GM12873 (cell line): ENCODE results near the gene MVP.

Experiments used
- TF ChIP-seq, protein P1 (sequence below): IDR thresholded peaks from 2 replicates; pipeline ENCODE4 v1.5.1; 2012; ENCODE audit warnings: low read depth, mild to moderate bottlenecking, moderate library complexity, low read length, control low read depth; ENCODE audit not compliant: insufficient read depth; ENCODE audit errors: missing control alignments

MVP gene

DNA sequence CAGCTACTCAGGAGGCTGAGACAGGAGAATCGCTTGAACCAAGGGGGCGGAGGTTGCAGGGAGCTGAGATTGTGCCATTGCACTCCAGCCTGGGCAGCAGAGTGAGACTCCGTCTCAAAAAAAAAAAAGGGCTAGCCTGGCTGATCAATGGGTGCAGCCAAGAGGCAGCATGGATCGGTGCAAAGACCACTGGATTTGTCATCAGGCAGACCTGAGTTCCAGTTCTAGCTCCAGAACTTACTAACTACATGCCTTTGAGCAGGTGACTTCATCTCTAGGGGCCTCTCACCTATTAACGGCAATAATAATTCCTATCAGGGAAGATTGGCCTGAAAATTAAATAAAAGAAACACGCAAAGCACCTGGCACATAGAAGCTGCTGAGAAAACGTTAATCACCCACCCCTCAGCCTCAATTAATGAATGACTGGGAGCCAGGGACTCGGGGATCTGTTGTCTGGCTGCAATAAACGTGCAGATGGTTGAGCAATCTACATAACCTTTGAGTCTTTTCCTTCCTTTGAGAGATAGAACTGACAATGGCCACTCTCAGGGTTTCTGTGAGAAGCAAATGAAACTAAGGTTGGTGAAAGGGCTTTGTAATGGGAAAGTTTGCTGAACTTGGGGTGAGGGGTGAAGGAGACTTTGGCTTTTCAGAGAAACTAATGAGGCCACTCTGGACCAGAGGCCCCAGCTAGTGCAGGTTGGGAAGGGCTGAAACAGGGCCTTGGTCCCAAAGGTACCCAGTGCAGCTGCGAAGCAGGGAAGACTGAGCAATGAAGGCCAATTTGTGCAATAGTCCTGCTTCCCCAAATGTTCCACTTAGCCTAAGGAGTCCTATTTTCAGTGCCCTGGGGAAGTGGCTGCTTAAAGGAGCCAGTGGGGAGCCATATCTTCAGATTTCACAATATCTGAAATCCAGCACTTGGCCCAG, 71.5 kb downstream of the MVP start:
- TF ChIP-seq, protein P1, sequence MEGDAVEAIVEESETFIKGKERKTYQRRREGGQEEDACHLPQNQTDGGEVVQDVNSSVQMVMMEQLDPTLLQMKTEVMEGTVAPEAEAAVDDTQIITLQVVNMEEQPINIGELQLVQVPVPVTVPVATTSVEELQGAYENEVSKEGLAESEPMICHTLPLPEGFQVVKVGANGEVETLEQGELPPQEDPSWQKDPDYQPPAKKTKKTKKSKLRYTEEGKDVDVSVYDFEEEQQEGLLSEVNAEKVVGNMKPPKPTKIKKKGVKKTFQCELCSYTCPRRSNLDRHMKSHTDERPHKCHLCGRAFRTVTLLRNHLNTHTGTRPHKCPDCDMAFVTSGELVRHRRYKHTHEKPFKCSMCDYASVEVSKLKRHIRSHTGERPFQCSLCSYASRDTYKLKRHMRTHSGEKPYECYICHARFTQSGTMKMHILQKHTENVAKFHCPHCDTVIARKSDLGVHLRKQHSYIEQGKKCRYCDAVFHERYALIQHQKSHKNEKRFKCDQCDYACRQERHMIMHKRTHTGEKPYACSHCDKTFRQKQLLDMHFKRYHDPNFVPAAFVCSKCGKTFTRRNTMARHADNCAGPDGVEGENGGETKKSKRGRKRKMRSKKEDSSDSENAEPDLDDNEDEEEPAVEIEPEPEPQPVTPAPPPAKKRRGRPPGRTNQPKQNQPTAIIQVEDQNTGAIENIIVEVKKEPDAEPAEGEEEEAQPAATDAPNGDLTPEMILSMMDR: no peak

DNA sequence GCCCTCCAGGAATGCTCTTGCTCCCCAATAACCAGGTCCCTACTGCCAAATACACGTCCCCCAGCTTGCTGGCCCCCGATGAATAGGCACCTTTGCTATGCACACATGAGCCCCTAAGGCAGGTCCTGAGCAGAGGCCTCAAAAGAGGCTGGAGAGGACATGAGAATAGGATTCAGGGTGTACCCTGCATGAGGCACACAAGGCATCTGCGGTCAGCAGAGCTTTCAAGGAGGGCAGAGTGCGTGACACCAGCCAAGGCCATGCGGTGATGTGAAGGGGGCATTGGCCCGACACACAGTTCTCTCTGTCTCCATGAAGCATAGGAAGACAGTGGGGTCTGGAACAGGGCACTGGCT, 72.2 kb downstream of the MVP start:
- TF ChIP-seq, protein P1: no peak

DNA sequence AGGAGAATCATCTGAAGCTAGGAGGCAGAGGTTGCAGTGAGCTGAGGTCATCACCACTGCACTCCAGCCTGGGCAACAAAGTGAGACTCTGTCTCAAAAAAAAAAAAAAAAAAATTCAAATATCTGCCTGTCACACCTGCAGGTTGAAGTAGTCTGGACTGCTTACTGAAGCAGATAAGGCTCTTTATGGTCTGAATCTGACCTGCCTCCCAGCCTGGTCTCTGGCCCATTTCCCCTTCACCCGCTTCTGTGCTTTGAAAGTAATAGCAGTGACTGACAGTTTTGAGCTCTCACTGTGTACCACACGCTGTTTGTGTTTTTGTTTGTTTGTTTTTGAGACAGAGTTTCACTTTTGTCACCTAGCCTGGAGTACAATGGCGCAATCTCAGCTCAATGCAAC, 73.3 kb downstream of the MVP start:
- TF ChIP-seq, protein P1: no peak

DNA sequence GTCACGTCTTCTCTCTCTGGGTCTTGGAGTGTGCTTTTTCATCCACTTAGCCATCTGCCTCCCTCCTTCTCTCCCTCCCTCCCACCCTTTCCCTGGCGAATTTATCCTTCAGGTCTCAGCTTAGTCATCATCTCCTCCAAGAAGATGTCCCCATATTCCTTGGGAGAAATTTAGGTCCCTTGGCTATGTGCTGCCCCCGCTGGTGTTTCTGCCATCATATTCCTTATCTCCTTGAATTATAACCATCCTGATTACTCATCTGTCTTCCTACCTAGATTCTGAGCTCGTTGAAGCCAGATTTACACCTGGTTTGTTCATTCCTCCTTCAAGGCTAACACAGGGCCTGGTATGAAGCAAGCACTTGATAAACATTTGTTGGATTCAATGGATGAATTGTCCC, 74.1 kb downstream of the MVP start:
- TF ChIP-seq, protein P1: no peak

DNA sequence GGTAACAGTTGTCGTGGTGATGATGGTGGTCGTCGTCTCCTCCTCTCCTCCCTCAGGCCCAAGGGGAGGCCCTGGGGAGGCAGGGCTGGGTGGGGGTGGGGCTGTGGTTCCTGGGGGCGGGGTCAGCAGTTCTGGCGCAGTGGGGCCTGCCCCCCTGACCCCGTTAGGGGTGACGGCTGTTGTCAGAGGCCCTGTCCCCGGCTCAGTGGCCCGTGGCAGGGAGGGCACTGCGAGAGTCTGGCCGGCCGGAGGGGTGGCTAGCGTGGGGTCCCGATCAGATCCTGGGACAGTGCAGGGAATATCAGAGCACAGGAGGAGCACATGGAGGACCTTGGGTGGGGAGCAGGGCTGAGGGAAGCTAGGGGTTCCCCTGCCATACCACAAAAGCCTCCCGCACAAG, 76.6 kb downstream of the MVP start:
- TF ChIP-seq, protein P1: no peak

DNA sequence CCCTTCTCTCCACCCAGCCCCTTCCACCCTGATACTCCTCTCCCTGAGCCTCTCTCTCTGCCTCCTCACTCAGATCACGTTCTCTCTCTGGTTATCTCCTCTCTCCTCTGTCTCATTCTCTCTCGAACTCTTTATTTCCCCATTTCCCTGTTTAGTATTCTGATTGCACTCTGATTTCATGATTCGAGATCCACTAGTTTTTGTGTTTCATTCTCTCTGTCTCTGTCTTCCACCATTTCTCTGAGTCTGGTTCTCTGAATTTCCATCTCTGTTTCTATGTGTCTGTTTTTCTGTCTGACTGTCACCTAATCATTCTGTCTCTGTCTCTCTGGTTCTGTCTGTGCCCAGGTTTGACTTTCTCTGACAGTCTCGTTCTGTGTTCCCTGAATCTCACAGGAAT, 77.1 kb downstream of the MVP start:
- TF ChIP-seq, protein P1: no peak
